HCT116 (cell line): Measurements from ENCODE around the gene KLF11.

ENCODE experiments used
- ATF3 ChIP-seq: IDR thresholded peaks from 2 replicates; pipeline ENCODE4 v1.6.1; 2012
- EZH2 ChIP-seq: fragments of 200-600 bp; sonication (generic); IDR thresholded peaks from 2 replicates; pipeline ENCODE4 v1.6.1; 2017; ENCODE audit warnings: antibody characterized with exemption, mixed run types
- POLR2A ChIP-seq: IDR thresholded peaks from 2 replicates; pipeline ENCODE4 v1.7.0; 2011; ENCODE audit warnings: borderline replicate concordance; ENCODE audit not compliant: insufficient read depth, insufficient read length; ENCODE audit errors: extremely low read depth
- POLR2AphosphoS5 ChIP-seq: IDR thresholded peaks from 2 replicates; pipeline ENCODE4 v1.6.1; 2011; ENCODE audit warnings: mild to moderate bottlenecking, low read depth, low read length, moderate library complexity
- REST ChIP-seq: IDR thresholded peaks from 2 replicates; pipeline ENCODE4 v1.6.1; 2012; ENCODE audit warnings: low read depth
- YY1 ChIP-seq: IDR thresholded peaks from 2 replicates; pipeline ENCODE4 v1.6.1; 2011; ENCODE audit warnings: low read length, low read depth, moderate library complexity, mild to moderate bottlenecking; ENCODE audit not compliant: insufficient replicate concordance; ENCODE audit errors: extremely low read depth
- ZBTB33 ChIP-seq: IDR thresholded peaks from 2 replicates; pipeline ENCODE4 v1.6.1; 2011; ENCODE audit warnings: mild to moderate bottlenecking, low read length, moderate library complexity; ENCODE audit not compliant: insufficient replicate concordance; ENCODE audit errors: extremely low read depth
- ZFX ChIP-seq: fragments of 450-650 bp; IDR thresholded peaks from 2 replicates; pipeline ENCODE4 v1.6.1; 2017
- ZNF274 ChIP-seq: fragments of 200-500 bp; sonication (Bioruptor generic); IDR thresholded peaks from 2 replicates; pipeline ENCODE4 v1.6.1; 2014; ENCODE audit warnings: mild to moderate bottlenecking, low read depth, low read length, inconsistent platforms
- TF ChIP-seq, protein P1 (sequence below), 3 experiments: fragments of 200-600 bp in 1 of 3; sonication (generic) in 1 of 3; IDR thresholded peaks in 2 of 3; conservative IDR thresholded peaks in 1 of 3; 2 replicates each; pipeline ENCODE4 v1.5.1; 2012 to 2017; ENCODE audit warnings: low read depth in 2 of 3, low read length in 2 of 3, antibody characterized with exemption in 1 of 3, borderline replicate concordance in 1 of 3, control low read depth in 1 of 3, mild to moderate bottlenecking in 1 of 3, mixed read lengths in 1 of 3, mixed run types in 1 of 3, moderate library complexity in 1 of 3; ENCODE audit not compliant: insufficient read depth in 1 of 3

GRCh38 chr2:10067330-10067729 lies 24.0 kb downstream of the KLF11 start:
- TF ChIP-seq, protein P1, sequence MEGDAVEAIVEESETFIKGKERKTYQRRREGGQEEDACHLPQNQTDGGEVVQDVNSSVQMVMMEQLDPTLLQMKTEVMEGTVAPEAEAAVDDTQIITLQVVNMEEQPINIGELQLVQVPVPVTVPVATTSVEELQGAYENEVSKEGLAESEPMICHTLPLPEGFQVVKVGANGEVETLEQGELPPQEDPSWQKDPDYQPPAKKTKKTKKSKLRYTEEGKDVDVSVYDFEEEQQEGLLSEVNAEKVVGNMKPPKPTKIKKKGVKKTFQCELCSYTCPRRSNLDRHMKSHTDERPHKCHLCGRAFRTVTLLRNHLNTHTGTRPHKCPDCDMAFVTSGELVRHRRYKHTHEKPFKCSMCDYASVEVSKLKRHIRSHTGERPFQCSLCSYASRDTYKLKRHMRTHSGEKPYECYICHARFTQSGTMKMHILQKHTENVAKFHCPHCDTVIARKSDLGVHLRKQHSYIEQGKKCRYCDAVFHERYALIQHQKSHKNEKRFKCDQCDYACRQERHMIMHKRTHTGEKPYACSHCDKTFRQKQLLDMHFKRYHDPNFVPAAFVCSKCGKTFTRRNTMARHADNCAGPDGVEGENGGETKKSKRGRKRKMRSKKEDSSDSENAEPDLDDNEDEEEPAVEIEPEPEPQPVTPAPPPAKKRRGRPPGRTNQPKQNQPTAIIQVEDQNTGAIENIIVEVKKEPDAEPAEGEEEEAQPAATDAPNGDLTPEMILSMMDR (IDR thresholded peaks at IDR 0.05 in 2 of 3, conservative IDR thresholded peaks at IDR 0.05 in 1 of 3; ENCODE audit: borderline replicate concordance in 1 of 3, insufficient read depth in 1 of 3, low read depth in 2 of 3, low read length in 2 of 3): no peak
- TF ChIP-seq POLR2AphosphoS5 (no peak), YY1 (no peak), ZFX (no peak), POLR2A (no peak), REST (no peak), ZBTB33 (no peak), ATF3 (no peak), EZH2 (no peak), ZNF274 (no peak)
